Gastrocnemius medialis (tissue), 4 donors: ENCODE results near the gene RNF146.

ENCODE experiments used
- POLR2A ChIP-seq, 2 donors: fragments of 450-650 bp; IDR thresholded peaks; one replicate each; pipeline ENCODE4 v1.6.1; 2017; ENCODE audit warnings: antibody characterized with exemption in 2 of 2, mild to moderate bottlenecking in 2 of 2, moderate library complexity in 2 of 2
- TF ChIP-seq, protein P1 (sequence below), 5 experiments: fragments of 450-650 bp in 3 of 5; fragments of 200-600 bp in 2 of 5; sonication (generic) in 2 of 5; IDR thresholded peaks in 4 of 5; conservative IDR thresholded peaks in 1 of 5; 1 replicate in 4 of 5; 2 replicates in 1 of 5; pipeline ENCODE4 v1.5.1; 2016 to 2019; ENCODE audit warnings: antibody characterized with exemption in 5 of 5, mild to moderate bottlenecking in 3 of 5, moderate library complexity in 3 of 5

DNA sequence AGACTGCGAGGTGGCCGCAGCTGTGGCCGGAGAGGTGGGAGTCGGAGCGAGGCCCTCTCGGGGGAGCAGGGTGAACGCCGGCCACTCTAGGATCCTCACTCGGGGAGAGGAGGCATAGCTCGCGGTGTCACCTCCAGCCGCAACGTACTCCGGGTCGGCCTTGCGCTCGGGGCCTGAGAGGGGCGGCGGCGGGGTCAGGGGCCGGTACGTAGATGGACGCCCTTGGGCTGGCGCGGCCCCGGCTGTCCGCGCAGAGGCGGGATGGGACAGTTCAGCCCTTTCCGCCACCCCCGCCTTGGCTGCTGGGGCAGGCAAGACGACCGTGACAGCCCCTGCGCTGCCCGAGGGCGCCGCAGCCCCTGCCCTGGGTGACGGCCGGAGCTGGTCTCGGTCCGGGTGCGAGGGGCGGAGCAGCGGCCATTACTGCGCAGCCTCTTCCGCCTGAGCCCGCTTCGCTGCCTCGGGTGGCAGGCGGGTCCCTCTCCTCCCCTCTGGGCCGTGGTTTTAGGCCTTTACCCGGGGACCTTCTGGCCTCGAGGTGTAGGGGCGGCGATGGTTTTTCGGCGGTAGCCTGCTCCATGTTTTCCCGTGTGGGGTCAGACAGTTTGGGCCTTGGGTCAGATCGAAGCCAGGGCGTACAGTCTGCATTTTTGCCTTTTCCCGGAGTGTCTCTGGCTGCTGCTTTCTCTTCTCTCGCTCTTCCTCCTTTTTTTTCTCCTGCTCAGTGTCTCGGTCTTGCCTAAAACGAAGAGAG is 405 bp downstream of the RNF146 start:
- TF ChIP-seq POLR2A (IDR thresholded peaks at IDR 0.05): peak; percentile 97 to 98
- TF ChIP-seq, protein P1, sequence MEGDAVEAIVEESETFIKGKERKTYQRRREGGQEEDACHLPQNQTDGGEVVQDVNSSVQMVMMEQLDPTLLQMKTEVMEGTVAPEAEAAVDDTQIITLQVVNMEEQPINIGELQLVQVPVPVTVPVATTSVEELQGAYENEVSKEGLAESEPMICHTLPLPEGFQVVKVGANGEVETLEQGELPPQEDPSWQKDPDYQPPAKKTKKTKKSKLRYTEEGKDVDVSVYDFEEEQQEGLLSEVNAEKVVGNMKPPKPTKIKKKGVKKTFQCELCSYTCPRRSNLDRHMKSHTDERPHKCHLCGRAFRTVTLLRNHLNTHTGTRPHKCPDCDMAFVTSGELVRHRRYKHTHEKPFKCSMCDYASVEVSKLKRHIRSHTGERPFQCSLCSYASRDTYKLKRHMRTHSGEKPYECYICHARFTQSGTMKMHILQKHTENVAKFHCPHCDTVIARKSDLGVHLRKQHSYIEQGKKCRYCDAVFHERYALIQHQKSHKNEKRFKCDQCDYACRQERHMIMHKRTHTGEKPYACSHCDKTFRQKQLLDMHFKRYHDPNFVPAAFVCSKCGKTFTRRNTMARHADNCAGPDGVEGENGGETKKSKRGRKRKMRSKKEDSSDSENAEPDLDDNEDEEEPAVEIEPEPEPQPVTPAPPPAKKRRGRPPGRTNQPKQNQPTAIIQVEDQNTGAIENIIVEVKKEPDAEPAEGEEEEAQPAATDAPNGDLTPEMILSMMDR (IDR thresholded peaks at IDR 0.05 in 4 of 5, conservative IDR thresholded peaks at IDR 0.05 in 1 of 5): no peak
